ENCODE data around the gene FBXL15. TPM values are rescaled to one million over a fixed set of nuclear protein-coding genes. Genes with fewer than 3 reads are reported as not detected.

The FBXL15 gene
- total and polyA plus RNA-seq, 4 donors, result 9.4 to 40.4 (median 18.6) TPM

DNA sequence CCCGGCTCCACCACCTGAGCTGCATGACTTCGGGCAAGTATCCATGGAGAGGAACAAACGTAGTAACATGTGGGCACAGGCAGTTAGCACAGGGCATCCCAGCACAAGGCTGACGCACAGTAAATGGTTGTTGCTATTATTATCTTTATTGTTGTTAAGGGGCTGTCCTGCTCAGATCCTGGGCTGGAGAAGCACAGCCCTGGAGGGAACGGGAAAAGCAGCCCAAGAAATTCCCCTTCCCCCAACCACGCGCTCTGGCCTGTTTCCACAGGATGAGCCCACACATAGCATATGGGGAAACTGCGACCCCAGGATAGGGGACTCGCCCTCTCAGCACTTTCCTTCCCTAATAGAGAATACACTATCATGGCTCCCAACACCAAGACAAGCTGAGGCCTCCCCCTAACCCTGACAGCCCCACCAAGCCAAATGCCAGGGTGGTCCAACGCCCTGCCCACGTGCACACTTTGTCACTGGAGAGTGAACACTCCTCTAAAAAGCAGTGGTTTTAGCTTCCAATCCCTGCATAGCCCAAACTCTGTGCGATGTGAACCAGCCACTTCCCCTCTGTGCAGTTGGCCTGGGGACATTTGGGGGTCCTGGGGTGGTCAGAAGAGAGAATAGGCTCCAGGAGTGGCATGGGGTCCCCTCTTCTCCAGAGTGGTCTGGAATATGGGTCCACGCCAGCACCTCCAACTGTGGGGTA, 13.1 kb upstream of the FBXL15 start:
- peaks cover 0 to 33% (median 4%) of the 10 kb centered on the region in 3 donors for H3K27me3 ChIP-seq (ENCODE audit: control insufficient read depth in 3 of 3, insufficient read depth in 3 of 3, low read length in 2 of 3)
- WGBS, 2 donors, result 82 to 86% methylated on average over 13 of the region's 13 CpGs
- H3K9me3 ChIP-seq (ENCODE audit: control insufficient read depth in 4 of 4, insufficient read depth in 3 of 4, low read length in 3 of 4), result no peaks in the 10 kb centered on the region
- H3K36me3 ChIP-seq (ENCODE audit: control insufficient read depth in 4 of 4, insufficient read depth in 4 of 4, low read length in 4 of 4), result peaks cover 0 to 5% (median 4%) of the 10 kb centered on the region in 4 donors
- peaks cover 0 to 31% (median 10%) of the 10 kb centered on the region in 5 donors for H3K4me1 ChIP-seq (ENCODE audit: control insufficient read depth in 5 of 5, insufficient read depth in 5 of 5, low read length in 5 of 5)
- ATAC-seq (ENCODE audit: insufficient read depth, low FRiP score) (no peak), DNase-seq (no peak)
- H3K4me3 ChIP-seq, result no peak overlapping the region
- no peak overlapping the region for H3K27ac ChIP-seq (ENCODE audit: low read depth in 1 of 2, low read length in 1 of 2)
- TF ChIP-seq, protein P1, sequence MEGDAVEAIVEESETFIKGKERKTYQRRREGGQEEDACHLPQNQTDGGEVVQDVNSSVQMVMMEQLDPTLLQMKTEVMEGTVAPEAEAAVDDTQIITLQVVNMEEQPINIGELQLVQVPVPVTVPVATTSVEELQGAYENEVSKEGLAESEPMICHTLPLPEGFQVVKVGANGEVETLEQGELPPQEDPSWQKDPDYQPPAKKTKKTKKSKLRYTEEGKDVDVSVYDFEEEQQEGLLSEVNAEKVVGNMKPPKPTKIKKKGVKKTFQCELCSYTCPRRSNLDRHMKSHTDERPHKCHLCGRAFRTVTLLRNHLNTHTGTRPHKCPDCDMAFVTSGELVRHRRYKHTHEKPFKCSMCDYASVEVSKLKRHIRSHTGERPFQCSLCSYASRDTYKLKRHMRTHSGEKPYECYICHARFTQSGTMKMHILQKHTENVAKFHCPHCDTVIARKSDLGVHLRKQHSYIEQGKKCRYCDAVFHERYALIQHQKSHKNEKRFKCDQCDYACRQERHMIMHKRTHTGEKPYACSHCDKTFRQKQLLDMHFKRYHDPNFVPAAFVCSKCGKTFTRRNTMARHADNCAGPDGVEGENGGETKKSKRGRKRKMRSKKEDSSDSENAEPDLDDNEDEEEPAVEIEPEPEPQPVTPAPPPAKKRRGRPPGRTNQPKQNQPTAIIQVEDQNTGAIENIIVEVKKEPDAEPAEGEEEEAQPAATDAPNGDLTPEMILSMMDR (IDR thresholded peaks at IDR 0.05; ENCODE audit: control extremely low read depth, extremely low read depth), result no peak
- H3K9ac ChIP-seq (ENCODE audit: insufficient read depth in 1 of 2, low read length in 2 of 2), result no peak overlapping the region

DNA sequence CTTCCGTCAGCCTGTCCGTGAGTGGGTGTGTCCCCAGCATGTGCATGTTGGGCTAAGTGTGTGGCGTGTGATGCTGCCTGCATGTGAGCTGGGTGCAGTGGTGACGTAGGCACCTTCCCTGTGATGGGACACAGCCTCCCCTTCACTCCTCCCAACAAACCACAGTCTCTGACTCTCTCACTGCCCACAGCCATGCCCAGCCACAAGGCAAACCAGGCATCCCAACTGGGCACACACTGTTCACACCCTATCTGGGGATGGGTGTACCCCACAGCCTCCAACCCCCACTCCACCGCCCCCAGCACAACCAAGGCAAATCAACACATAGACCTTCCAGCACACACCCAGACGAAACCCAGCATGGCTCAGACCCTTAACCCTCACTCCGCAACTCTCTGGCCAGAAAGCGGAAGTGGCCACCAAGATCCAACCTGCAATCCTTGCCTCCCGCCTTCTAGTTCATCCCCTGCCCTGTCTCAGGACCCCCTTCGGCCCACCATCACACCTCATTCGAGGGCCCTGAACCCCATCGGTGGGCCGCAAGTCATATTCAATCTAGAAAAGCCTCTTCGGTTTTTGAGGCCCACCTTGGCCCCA, 12.4 kb upstream of the FBXL15 start:
- DNase-seq (no peak), ATAC-seq (ENCODE audit: insufficient read depth, low FRiP score) (no peak)
- H3K36me3 ChIP-seq (ENCODE audit: control insufficient read depth in 4 of 4, insufficient read depth in 4 of 4, low read length in 4 of 4), result peaks cover 0 to 5% (median 2%) of the 10 kb centered on the region in 4 donors
- H3K9me3 ChIP-seq (ENCODE audit: control insufficient read depth in 4 of 4, insufficient read depth in 3 of 4, low read length in 3 of 4), result no peaks in the 10 kb centered on the region
- WGBS, 2 donors, result 64 to 72% methylated on average over 14 of the region's 14 CpGs
- H3K27ac ChIP-seq (ENCODE audit: low read depth in 1 of 2, low read length in 1 of 2), result no peak overlapping the region
- no peak overlapping the region for H3K9ac ChIP-seq (ENCODE audit: insufficient read depth in 1 of 2, low read length in 2 of 2)
- no peak overlapping the region for H3K4me3 ChIP-seq
- TF ChIP-seq, protein P1 (IDR thresholded peaks at IDR 0.05; ENCODE audit: control extremely low read depth, extremely low read depth), result no peak
- H3K4me1 ChIP-seq (ENCODE audit: control insufficient read depth in 5 of 5, insufficient read depth in 5 of 5, low read length in 5 of 5), result peaks cover 0 to 31% (median 10%) of the 10 kb centered on the region in 5 donors
- H3K27me3 ChIP-seq (ENCODE audit: control insufficient read depth in 3 of 3, insufficient read depth in 3 of 3, low read length in 2 of 3), result peaks cover 0 to 36% (median 4%) of the 10 kb centered on the region in 3 donors

DNA sequence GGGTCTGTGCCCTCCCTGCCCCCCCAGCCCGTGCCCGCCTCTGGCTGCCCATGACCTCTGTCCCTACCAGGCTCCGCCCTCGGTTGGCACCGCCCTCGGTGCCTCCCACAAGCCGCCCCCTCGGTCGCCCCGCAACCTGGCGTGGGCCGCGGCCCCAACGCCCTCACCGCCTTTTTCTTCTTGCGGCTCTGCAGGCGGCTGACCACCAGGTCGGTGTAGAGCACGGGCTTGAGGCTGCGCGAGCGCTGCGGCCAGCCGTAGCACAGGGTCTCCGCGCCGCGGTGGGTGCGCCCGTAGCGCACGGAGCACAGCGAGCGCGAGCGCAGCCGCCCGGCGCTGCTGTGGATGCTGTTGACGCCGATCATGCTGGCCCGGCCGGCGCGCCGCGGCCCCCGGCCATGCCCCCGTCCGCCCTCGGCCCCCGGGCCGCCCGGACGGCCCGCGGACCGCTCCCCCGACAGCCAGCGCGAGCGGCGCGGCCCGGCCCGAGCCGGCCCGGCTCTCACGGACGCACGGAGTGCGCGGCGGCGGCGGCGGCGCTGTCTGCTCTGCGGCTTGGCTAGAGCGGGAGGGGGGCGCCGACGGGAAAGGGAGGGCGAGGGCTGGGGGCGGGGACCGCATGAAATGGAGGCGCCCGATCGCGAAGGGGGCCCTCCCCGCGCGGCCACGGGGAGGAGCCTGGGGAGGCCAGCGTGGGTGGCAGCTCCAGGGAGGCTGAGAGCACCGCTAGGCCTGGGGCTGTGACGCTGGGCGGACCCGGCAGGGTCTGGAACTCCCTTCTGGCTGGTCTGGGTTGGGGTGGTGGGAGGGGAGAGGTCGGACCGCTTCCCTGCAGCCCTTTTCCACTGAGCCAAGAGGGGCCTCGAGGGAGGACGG, 11.7 kb upstream of the FBXL15 start:
- 1% methylated on average over 78 to 103 of the region's 103 CpGs for WGBS, 2 donors
- no peaks in the 10 kb centered on the region for H3K36me3 ChIP-seq (ENCODE audit: control insufficient read depth in 4 of 4, insufficient read depth in 4 of 4, low read length in 4 of 4)
- peak overlapping the region in 1 of 2 donors; percentile 2 for H3K9ac ChIP-seq (ENCODE audit: insufficient read depth in 1 of 2, low read length in 2 of 2)
- DNase-seq (peak; percentile 87 to 91 (median 88)), ATAC-seq (ENCODE audit: insufficient read depth, low FRiP score) (peak; percentile 49)
- H3K27ac ChIP-seq (ENCODE audit: low read depth in 1 of 2, low read length in 1 of 2), result no peak overlapping the region
- TF ChIP-seq, protein P1 (IDR thresholded peaks at IDR 0.05; ENCODE audit: control extremely low read depth, extremely low read depth), result no peak
- H3K4me1 ChIP-seq (ENCODE audit: control insufficient read depth in 5 of 5, insufficient read depth in 5 of 5, low read length in 5 of 5), result peaks cover 0 to 31% (median 10%) of the 10 kb centered on the region in 5 donors
- H3K4me3 ChIP-seq, result no peak overlapping the region
- peaks cover 4 to 36% (median 5%) of the 10 kb centered on the region in 3 donors for H3K27me3 ChIP-seq (ENCODE audit: control insufficient read depth in 3 of 3, insufficient read depth in 3 of 3, low read length in 2 of 3)
- H3K9me3 ChIP-seq (ENCODE audit: control insufficient read depth in 4 of 4, insufficient read depth in 3 of 4, low read length in 3 of 4), result no peaks in the 10 kb centered on the region
